HL-60 (cell line): ENCODE results near the gene ANO3.

Experiments
- CTCF ChIP-seq: IDR thresholded peaks from one replicate; pipeline ENCODE4 v1.5.1; 2011; ENCODE audit warnings: low read length, control low read depth, inconsistent platforms; ENCODE audit not compliant: insufficient read depth
- POLR2AphosphoS5 ChIP-seq: IDR thresholded peaks from 2 replicates; pipeline ENCODE4 v1.6.1; 2012; ENCODE audit warnings: low read depth
- REST ChIP-seq: IDR thresholded peaks from 2 replicates; pipeline ENCODE4 v1.6.1; 2012; ENCODE audit warnings: low read depth; ENCODE audit not compliant: insufficient replicate concordance
- SPI1 ChIP-seq: IDR thresholded peaks from 2 replicates; pipeline ENCODE4 v1.6.1; 2012; ENCODE audit warnings: low read depth, mild to moderate bottlenecking, borderline replicate concordance

- TF ChIP-seq CTCF, result no peak
- no peak for TF ChIP-seq SPI1
- no peak for TF ChIP-seq POLR2AphosphoS5
- no peak for TF ChIP-seq REST
These were observed 222.5 kb downstream of the ANO3 start for GRCh38 chr11:26554455-26554854.
